Osteoblast (primary cell): ENCODE measurements around the gene YOD1. TPM values are rescaled to one million over a fixed set of nuclear protein-coding genes. Genes with fewer than 3 reads are reported as not detected.
A peak's percentile ranks its signal among the peaks of the same experiment; 100 is the strongest.

ENCODE experiments used
- DNase-seq: peaks from one replicate; pipeline ENCODE4 v3.0.0; 2011; ENCODE audit warnings: low spot score, mixed read lengths; ENCODE audit not compliant: insufficient read length; ENCODE audit errors: missing footprints
- H2AFZ ChIP-seq: 2 replicates; pipeline ENCODE4 v1.6.0; 2011; ENCODE audit warnings: mild to moderate bottlenecking, low read length
- H3K27ac ChIP-seq: 2 replicates; pipeline ENCODE4 v1.5.1; 2011; ENCODE audit warnings: mild to moderate bottlenecking, low read depth, low read length, moderate library complexity
- H3K27me3 ChIP-seq: 2 replicates; pipeline ENCODE4 v1.6.0; 2012; ENCODE audit warnings: mild to moderate bottlenecking, control low read depth, inconsistent platforms, low read length, moderate library complexity; ENCODE audit not compliant: insufficient read depth
- H3K36me3 ChIP-seq: 2 replicates; pipeline ENCODE4 v1.5.1; 2011; ENCODE audit warnings: mild to moderate bottlenecking, low read length, control low read depth, moderate library complexity; ENCODE audit not compliant: insufficient read depth
- H3K4me1 ChIP-seq: 2 replicates; pipeline ENCODE4 v1.5.1; 2011; ENCODE audit warnings: mild to moderate bottlenecking, low read length, control low read depth, moderate library complexity; ENCODE audit not compliant: insufficient read depth
- H3K4me2 ChIP-seq: 2 replicates; pipeline ENCODE4 v1.6.0; 2011; ENCODE audit warnings: mild to moderate bottlenecking, low read length; ENCODE audit not compliant: insufficient read depth
- H3K4me3 ChIP-seq: fragments of 200-600 bp; sonication (generic); 3 replicates; pipeline ENCODE4 v1.5.1; 2012; ENCODE audit warnings: mild to moderate bottlenecking, low read length, inconsistent platforms; ENCODE audit not compliant: insufficient read depth
- H3K79me2 ChIP-seq: 2 replicates; pipeline ENCODE4 v1.6.0; 2012; ENCODE audit warnings: mild to moderate bottlenecking, low read length, control low read depth, inconsistent platforms; ENCODE audit not compliant: insufficient read depth
- H3K9me3 ChIP-seq: 2 replicates; pipeline ENCODE4 v1.5.1; 2011; ENCODE audit warnings: low read depth, low read length, control low read depth
- H4K20me1 ChIP-seq: 2 replicates; pipeline ENCODE4 v1.6.0; 2012; ENCODE audit warnings: mild to moderate bottlenecking, low read length, control low read depth; ENCODE audit not compliant: insufficient read depth
- total RNA-seq: library from RNA; depleted of rRNA; stranded (reverse); fragments of >200 nt; gene quantifications from 2 replicates; pipeline ENCODE4 v1.2.3, GENCODE V29; 2012
- TF ChIP-seq, protein P1 (sequence below): IDR thresholded peaks from 2 replicates; pipeline ENCODE4 v1.5.1; 2011; ENCODE audit warnings: mild to moderate bottlenecking, low read depth, low read length, moderate library complexity; ENCODE audit errors: extremely low read depth

Gene YOD1
- total RNA-seq, 1 donor, result 8.3 TPM

DNA sequence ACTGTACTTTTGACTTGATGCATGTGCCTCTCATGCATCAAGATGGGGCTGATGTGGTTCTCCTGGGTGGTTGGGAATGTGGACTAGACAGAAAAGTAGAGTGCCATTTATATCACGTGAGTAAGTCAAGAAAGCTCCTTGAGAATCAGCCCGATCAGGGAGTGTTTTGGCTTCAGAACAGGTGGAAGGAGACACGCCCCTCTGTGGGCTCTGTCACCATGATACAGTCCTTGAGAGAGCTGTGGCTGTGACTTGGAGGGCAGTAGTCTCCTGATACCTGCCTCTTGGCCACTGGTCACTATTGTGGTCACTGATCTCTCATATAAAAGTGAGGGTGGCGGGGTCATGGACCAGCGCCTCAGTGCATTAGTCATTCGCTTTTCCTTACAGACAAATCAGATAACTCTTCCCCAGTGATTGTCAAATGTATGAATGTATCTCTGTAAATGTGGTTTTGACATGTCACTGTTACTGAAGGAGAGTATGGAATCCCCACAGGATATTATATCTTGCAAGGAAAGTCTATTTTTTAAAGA lies 28.8 kb upstream of the YOD1 start:
- TF ChIP-seq, protein P1, sequence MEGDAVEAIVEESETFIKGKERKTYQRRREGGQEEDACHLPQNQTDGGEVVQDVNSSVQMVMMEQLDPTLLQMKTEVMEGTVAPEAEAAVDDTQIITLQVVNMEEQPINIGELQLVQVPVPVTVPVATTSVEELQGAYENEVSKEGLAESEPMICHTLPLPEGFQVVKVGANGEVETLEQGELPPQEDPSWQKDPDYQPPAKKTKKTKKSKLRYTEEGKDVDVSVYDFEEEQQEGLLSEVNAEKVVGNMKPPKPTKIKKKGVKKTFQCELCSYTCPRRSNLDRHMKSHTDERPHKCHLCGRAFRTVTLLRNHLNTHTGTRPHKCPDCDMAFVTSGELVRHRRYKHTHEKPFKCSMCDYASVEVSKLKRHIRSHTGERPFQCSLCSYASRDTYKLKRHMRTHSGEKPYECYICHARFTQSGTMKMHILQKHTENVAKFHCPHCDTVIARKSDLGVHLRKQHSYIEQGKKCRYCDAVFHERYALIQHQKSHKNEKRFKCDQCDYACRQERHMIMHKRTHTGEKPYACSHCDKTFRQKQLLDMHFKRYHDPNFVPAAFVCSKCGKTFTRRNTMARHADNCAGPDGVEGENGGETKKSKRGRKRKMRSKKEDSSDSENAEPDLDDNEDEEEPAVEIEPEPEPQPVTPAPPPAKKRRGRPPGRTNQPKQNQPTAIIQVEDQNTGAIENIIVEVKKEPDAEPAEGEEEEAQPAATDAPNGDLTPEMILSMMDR, result no peak

DNA sequence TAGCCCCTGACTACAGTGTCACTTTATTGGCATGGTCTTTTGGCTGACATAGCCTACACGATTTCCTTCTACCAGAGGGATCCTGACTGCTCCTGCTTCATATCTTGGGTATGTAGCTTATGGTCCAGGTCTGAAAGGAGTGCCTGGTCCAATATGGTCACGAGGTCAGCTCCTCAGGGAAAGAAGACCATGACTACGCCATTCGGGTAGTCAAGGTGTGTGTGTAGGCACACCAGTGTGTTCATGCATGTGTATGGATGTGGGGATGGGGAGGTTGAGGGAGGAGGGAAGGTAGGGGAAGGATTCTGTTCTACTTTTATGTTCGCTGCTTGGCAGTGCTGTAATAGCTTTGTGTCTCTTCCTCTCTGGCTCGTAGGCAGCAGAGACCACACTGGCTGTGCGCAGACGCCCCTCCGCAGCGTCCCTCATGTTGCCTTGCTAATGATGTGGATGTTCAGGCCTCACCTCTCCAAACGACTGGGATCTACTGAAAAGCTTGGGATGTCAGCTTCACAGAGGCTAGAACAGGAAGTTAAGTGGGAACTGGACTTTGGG lies 27.6 kb upstream of the YOD1 start:
- Histone ChIP-seq H3K79me2 (no peaks in the 10 kb centered on the region), H3K36me3 (no peaks in the 10 kb centered on the region), H3K9me3 (no peaks in the 10 kb centered on the region), H3K27ac (no peak overlapping the region), H2AFZ (no peak overlapping the region), H3K4me1 (peaks cover 7% of the 10 kb centered on the region), H3K4me3 (no peak overlapping the region), H3K27me3 (no peaks in the 10 kb centered on the region), H4K20me1 (no peaks in the 10 kb centered on the region), H3K4me2 (no peak overlapping the region)
- DNase-seq, result no peak
- TF ChIP-seq, protein P1, result no peak

More for the DNA sequence above, 28.8 kb upstream of the YOD1 start:
- Histone ChIP-seq H2AFZ (no peak overlapping the region), H3K27ac (no peak overlapping the region), H3K9me3 (no peaks in the 10 kb centered on the region), H3K4me1 (peaks cover 10% of the 10 kb centered on the region), H3K79me2 (no peaks in the 10 kb centered on the region), H3K27me3 (peaks cover 5% of the 10 kb centered on the region), H3K4me2 (no peak overlapping the region), H3K36me3 (no peaks in the 10 kb centered on the region), H3K4me3 (no peak overlapping the region), H4K20me1 (no peaks in the 10 kb centered on the region)
- no peak for DNase-seq

DNA sequence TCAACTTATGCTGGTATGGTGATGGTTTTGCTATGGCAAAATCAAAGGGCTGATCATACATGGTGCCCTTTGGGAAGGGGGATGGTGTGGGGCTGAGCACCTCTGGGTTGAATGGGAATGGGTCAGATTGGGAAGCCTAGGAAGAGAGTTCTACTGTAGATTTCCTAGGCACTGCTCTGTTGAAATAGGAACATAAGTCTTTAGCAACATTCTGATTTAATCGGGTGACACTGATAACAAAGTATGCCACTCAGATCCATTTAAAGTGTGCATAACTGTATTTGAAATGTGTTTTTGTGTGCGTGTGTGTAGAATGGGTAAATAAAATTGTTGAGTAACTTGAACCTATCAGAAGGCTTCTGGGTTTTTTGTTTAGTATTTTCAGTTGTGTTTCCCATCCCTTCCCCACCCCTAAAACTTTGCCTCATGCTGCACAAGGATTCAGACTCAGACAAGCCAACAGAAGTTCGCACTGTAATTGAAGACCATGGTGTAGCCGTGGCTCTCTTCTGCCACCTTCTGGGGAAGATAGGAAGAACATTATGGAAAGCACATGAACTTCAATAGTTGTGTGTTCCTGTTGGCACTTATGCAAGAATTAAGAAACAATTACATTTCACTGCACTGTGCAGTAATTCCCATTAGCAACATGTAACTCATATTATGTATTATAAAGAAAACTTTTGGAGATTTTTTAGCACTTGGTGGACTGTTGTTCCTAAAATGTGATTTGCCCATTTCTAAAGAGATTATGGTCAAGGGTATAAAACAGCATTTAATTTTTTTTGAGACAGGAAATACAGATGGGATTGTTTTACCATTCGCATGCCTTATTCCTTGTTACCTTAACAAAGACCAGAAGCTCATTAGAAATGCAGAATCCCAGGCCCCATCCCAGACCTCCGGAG lies 26.7 kb upstream of the YOD1 start:
- H4K20me1 ChIP-seq, result no peaks in the 10 kb centered on the region
- no peak overlapping the region for H3K27ac ChIP-seq
- H2AFZ ChIP-seq, result no peak overlapping the region
- H3K36me3 ChIP-seq, result no peaks in the 10 kb centered on the region
- peaks cover 7% of the 10 kb centered on the region for H3K4me1 ChIP-seq
- H3K4me3 ChIP-seq, result no peak overlapping the region
- no peaks in the 10 kb centered on the region for H3K79me2 ChIP-seq
- H3K4me2 ChIP-seq, result no peak overlapping the region
- no peaks in the 10 kb centered on the region for H3K27me3 ChIP-seq
- peak; percentile 61 for DNase-seq
- TF ChIP-seq, protein P1, result peak; percentile 95
- H3K9me3 ChIP-seq, result no peaks in the 10 kb centered on the region

DNA sequence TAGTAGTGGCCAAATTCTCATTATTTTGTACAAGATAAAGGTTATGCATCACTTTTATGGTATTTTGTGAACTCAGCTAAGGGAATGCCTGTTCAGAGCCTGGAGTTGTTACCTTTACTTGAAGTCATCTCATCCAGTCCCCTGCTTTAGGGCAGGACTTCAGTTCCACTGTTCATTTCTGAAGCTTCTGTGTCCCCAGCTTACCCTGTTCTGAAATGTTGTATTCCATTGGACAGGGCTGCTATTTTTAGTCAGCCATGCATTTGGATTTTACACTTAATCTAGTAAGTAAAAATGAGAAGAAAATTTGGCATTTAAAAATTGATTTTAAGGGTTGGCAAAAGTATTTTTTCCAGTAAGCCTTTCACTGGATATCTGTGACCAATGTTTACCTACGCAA lies 26.0 kb upstream of the YOD1 start:
- TF ChIP-seq, protein P1, result no peak
- H3K4me3 ChIP-seq, result no peak overlapping the region
- no peaks in the 10 kb centered on the region for H3K27me3 ChIP-seq

More for the DNA sequence above, 26.0 kb upstream of the YOD1 start:
- Histone ChIP-seq H3K4me1 (peaks cover 7% of the 10 kb centered on the region), H3K79me2 (no peaks in the 10 kb centered on the region), H3K9me3 (no peaks in the 10 kb centered on the region), H3K36me3 (no peaks in the 10 kb centered on the region), H2AFZ (no peak overlapping the region), H3K27ac (no peak overlapping the region), H3K4me2 (no peak overlapping the region), H4K20me1 (no peaks in the 10 kb centered on the region)
- DNase-seq, result no peak
